Measurements from ENCODE around the gene ZNF660.

DNA sequence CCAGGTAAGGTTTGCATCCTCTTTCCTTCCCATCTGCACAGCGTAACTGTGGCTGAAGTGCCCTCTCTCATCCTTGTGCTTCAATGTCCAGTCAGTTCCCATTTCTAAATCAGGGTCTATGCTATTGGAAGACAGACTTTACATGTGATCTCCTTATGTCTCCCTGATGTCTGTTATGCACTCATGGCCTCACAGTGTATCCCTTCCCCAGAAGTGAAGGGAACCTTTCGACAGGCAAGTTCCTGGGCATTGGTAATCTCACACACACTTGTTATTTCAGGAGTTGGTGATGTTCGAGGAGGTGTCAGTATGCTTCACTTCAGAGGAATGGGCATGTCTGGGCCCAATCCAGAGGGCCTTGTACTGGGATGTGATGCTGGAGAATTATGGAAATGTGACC is 47.4 kb downstream of the ZNF660 start:
- TF ChIP-seq, protein P1, sequence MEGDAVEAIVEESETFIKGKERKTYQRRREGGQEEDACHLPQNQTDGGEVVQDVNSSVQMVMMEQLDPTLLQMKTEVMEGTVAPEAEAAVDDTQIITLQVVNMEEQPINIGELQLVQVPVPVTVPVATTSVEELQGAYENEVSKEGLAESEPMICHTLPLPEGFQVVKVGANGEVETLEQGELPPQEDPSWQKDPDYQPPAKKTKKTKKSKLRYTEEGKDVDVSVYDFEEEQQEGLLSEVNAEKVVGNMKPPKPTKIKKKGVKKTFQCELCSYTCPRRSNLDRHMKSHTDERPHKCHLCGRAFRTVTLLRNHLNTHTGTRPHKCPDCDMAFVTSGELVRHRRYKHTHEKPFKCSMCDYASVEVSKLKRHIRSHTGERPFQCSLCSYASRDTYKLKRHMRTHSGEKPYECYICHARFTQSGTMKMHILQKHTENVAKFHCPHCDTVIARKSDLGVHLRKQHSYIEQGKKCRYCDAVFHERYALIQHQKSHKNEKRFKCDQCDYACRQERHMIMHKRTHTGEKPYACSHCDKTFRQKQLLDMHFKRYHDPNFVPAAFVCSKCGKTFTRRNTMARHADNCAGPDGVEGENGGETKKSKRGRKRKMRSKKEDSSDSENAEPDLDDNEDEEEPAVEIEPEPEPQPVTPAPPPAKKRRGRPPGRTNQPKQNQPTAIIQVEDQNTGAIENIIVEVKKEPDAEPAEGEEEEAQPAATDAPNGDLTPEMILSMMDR (IDR thresholded peaks at IDR 0.05), result no peak
- TF ChIP-seq POLR2AphosphoS5 (IDR thresholded peaks at IDR 0.05) (no peak), POLR2A (IDR thresholded peaks at IDR 0.05) (no peak), EP300 (IDR thresholded peaks at IDR 0.05) (no peak)

Data from gastroesophageal sphincter (tissue), 3 donors.